ENCODE measurements around the gene RUSF1.
"Not testable (repeated sequence)": the region's sequence is repeated elsewhere in the genome, so short reads cannot be mapped to it uniquely, and the experiment has no call there.

Gene RUSF1

DNA sequence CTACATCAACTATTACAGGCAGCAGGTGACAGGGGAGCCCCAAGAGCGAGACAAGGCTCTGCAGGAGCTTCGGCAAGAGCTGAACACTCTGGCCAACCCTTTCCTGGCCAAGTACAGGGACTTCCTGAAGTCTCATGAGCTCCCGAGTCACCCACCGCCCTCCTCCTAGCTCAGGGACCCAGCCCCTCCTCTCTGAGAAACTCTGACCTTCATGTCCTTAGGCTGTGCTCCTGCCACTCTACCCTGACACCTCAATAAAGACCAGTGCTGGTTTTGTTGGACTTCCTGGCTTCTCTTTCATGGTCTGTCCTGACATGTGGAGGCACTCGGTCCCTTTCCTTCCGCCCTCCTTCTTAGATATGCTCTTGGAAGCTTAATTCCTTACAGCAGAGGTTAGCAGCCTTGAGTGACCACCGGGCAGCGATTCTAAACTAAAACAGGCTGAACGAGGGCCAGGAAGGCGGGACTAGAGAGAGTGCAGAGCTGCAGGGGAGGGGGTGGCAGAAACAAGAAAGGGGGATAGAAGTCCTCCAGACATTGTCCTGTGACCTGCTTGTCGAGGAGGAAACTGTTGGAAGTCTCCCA, 20.4 kb upstream of the RUSF1 start:
- Histone ChIP-seq H3K4me2 (no peak overlapping the region), H3K36me3 (ENCODE audit: insufficient read depth) (no peaks in the 10 kb centered on the region), H2AFZ (ENCODE audit: low read depth) (no peak overlapping the region), H3K4me3 (IDR thresholded peaks at IDR 0.05; ENCODE audit: insufficient read depth, low read depth, low read length) (no peak overlapping the region), H3K79me2 (ENCODE audit: insufficient read depth, low read depth) (no peaks in the 10 kb centered on the region), H3K27ac (no peak overlapping the region), H4K20me1 (ENCODE audit: insufficient read depth) (no peaks in the 10 kb centered on the region), H3K27me3 (ENCODE audit: insufficient read depth, low read depth) (no peaks in the 10 kb centered on the region), H3K9ac (no peak overlapping the region), H3K4me1 (ENCODE audit: low read depth, poor library complexity, severe bottlenecking) (no peaks in the 10 kb centered on the region)
- TF ChIP-seq, protein P1, sequence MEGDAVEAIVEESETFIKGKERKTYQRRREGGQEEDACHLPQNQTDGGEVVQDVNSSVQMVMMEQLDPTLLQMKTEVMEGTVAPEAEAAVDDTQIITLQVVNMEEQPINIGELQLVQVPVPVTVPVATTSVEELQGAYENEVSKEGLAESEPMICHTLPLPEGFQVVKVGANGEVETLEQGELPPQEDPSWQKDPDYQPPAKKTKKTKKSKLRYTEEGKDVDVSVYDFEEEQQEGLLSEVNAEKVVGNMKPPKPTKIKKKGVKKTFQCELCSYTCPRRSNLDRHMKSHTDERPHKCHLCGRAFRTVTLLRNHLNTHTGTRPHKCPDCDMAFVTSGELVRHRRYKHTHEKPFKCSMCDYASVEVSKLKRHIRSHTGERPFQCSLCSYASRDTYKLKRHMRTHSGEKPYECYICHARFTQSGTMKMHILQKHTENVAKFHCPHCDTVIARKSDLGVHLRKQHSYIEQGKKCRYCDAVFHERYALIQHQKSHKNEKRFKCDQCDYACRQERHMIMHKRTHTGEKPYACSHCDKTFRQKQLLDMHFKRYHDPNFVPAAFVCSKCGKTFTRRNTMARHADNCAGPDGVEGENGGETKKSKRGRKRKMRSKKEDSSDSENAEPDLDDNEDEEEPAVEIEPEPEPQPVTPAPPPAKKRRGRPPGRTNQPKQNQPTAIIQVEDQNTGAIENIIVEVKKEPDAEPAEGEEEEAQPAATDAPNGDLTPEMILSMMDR (conservative IDR thresholded peaks at IDR 0.05; ENCODE audit: low read depth, low read length), result no peak

DNA sequence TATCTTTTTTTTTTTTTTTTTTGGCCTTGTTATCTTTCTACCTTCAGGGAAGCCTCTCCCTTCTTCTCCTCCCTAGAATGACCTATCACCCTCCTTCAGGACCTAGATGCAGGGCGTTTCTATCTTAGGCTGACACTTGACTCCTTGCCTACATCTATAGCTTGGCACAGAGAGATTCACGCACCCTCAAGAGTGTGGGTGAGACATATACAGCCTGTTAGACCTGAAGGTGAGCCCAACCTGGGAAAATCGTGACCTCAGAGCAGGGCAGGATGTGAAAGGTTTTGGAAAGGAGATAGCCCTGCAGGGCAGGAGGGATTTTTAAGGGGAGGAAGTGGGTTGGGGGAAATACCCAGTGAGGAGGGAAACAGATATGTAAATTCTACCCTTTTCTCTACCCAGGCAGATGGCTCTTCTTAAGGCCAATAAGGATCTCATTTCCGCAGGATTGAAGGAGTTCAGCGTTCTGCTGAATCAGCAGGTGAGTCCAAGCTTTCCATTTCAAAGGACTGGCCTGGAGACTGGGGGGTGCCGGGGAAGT, 19.6 kb upstream of the RUSF1 start, which contains the start of gene AHSP:
TSS of gene AHSP (plus strand) at position 167 of the 541 bp plus-strand sequence. CDS start at position 407, 240 bp downstream.
- Histone ChIP-seq H4K20me1 (ENCODE audit: insufficient read depth) (no peaks in the 10 kb centered on the region), H3K27me3 (ENCODE audit: insufficient read depth, low read depth) (no peaks in the 10 kb centered on the region), H3K4me2 (no peak within 1 kb of the TSS), H3K79me2 (ENCODE audit: insufficient read depth, low read depth) (no peaks in the 10 kb centered on the region), H3K36me3 (ENCODE audit: insufficient read depth) (no peaks in the 10 kb centered on the region), H2AFZ (ENCODE audit: low read depth) (no peak within 1 kb of the TSS), H3K9ac (no peak within 1 kb of the TSS), H3K4me1 (ENCODE audit: low read depth, poor library complexity, severe bottlenecking) (no peaks in the 10 kb centered on the region), H3K4me3 (IDR thresholded peaks at IDR 0.05; ENCODE audit: insufficient read depth, low read depth, low read length) (no peak within 1 kb of the TSS), H3K27ac (no peak within 1 kb of the TSS)
- TF ChIP-seq, protein P1 (conservative IDR thresholded peaks at IDR 0.05; ENCODE audit: low read depth, low read length), result no peak

DNA sequence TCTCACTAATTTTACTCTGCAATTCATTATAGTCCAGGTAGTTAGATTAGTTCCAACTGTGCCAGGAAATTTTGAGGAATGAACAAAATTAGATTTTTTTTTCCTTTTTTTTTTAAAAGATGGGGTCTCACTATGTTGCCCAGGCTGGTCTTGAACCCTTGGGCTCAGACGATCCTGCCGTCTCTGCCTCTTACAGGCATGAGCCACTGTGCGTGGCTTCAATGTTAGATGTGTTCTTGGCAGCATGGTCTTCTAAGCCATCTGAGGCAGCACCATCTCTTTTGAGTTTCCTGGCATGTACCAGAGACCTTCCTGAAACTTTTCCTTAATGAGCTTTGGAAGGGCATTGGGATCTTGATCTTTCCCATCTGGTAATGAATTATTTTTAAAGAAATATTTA, 16.9 kb upstream of the RUSF1 start:
- Histone ChIP-seq H3K79me2 (ENCODE audit: insufficient read depth, low read depth) (no peaks in the 10 kb centered on the region), H2AFZ (ENCODE audit: low read depth) (no peak overlapping the region), H3K27me3 (ENCODE audit: insufficient read depth, low read depth) (no peaks in the 10 kb centered on the region), H3K4me3 (IDR thresholded peaks at IDR 0.05; ENCODE audit: insufficient read depth, low read depth, low read length) (no peak overlapping the region), H3K36me3 (ENCODE audit: insufficient read depth) (no peaks in the 10 kb centered on the region), H3K4me1 (ENCODE audit: low read depth, poor library complexity, severe bottlenecking) (no peaks in the 10 kb centered on the region), H3K27ac (no peak overlapping the region), H3K4me2 (no peak overlapping the region), H4K20me1 (ENCODE audit: insufficient read depth) (no peaks in the 10 kb centered on the region), H3K9ac (no peak overlapping the region)
- TF ChIP-seq, protein P1 (conservative IDR thresholded peaks at IDR 0.05; ENCODE audit: low read depth, low read length), result no peak

DNA sequence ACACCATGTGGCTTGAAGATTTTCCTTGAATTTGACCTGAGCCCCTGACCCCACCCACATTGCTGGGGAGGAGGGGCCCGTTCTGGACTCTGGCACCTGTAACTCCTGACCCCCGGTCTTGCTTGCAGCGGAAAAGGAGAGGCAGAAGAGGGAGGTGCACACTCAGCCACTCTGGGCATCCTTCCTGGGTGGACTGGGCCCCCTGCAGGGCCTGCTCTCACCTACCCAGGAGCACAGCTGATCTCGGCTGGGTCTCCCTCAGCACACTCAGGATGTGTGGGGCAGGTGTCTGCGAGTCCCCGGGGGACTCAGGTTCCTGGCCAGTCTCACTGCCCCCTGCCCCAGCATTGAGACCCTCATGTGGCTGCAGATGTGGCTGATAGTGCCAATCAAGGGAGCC, 15.6 kb upstream of the RUSF1 start:
- H3K36me3 ChIP-seq (ENCODE audit: insufficient read depth); H3K9ac ChIP-seq; H3K4me1 ChIP-seq (ENCODE audit: low read depth, poor library complexity, severe bottlenecking); H3K27me3 ChIP-seq (ENCODE audit: insufficient read depth, low read depth); H2AFZ ChIP-seq (ENCODE audit: low read depth); H3K4me2 ChIP-seq; H3K4me3 ChIP-seq (IDR thresholded peaks at IDR 0.05; ENCODE audit: insufficient read depth, low read depth, low read length); H3K27ac ChIP-seq; H3K79me2 ChIP-seq (ENCODE audit: insufficient read depth, low read depth); H4K20me1 ChIP-seq (ENCODE audit: insufficient read depth): not testable (repeated sequence)

DNA sequence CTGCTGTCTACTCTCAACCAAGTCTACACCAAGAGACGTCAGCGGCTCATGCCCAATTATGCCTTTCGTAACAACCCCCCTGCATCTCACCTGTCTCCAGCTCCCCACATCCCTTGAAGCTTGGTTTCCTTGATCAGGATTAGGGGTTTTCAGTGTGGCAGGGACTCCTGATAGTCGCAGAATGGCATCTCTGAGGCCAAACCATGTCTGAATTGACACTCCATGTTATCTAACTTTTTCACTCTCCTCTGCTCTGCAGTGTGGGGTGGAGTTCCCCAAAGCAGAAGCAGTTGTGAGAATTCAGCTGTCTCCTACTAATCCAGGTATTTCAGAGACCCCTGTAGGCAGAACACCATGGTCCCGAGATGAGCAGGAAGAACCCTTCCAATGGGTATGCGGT, 13.9 kb upstream of the RUSF1 start:
- Histone ChIP-seq H4K20me1 (ENCODE audit: insufficient read depth) (no peaks in the 10 kb centered on the region), H3K79me2 (ENCODE audit: insufficient read depth, low read depth) (no peaks in the 10 kb centered on the region), H3K4me3 (IDR thresholded peaks at IDR 0.05; ENCODE audit: insufficient read depth, low read depth, low read length) (no peak overlapping the region), H3K9ac (no peak overlapping the region), H3K36me3 (ENCODE audit: insufficient read depth) (no peaks in the 10 kb centered on the region), H3K4me2 (no peak overlapping the region), H3K27ac (no peak overlapping the region), H3K4me1 (ENCODE audit: low read depth, poor library complexity, severe bottlenecking) (no peaks in the 10 kb centered on the region), H3K27me3 (ENCODE audit: insufficient read depth, low read depth) (no peaks in the 10 kb centered on the region), H2AFZ (ENCODE audit: low read depth) (no peak overlapping the region)
- TF ChIP-seq, protein P1 (conservative IDR thresholded peaks at IDR 0.05; ENCODE audit: low read depth, low read length), result no peak
